Measurements from ENCODE around the gene SMIM28.
"Not testable (repeated sequence)": the region's sequence is repeated elsewhere in the genome, so short reads cannot be mapped to it uniquely, and the experiment has no call there.

Gene SMIM28

DNA sequence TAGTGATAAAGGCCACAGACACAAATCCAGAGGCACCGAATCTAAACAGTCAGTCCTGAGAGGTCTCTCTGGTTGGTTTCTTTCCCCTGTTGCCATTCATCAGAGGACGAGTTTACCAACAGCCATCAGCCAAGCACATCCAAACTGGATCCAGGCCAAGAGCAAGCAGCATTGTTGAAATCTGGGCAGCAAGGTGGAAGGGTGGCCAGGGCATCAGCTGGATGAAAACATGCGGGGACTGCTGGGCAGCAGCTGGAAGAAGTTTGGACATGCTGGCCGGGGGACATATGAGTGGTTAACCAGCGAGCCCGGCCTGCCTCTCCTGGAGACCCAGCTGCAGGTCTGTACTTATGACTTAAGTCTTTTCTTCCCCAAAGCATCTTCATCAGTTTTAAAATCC, at the start of gene SMIM28:
TSS of gene SMIM28 (plus strand) at position 62 of the 400 bp plus-strand sequence. CDS start at position 230, 168 bp downstream.
- no peak for DNase-seq

DNA sequence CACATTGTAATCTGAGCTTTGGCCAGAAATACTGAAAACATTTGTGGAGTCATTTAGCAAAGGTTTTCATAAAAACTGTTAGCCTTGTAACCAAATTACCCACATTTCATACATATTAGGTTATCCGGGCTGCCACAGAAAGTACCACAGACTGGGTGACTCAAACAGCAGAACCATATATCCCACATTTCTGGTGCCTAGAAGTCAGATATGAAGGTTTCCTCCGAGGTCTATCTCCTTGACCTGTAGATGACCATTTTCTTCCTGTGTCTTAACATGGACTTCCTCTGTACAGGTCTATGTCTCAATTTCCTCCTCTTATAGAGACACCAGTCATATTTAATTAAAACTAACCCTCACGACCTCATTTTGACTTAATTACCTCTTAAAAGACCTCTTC, 49.5 kb upstream of the SMIM28 start:
- DNase-seq = no peak

DNA sequence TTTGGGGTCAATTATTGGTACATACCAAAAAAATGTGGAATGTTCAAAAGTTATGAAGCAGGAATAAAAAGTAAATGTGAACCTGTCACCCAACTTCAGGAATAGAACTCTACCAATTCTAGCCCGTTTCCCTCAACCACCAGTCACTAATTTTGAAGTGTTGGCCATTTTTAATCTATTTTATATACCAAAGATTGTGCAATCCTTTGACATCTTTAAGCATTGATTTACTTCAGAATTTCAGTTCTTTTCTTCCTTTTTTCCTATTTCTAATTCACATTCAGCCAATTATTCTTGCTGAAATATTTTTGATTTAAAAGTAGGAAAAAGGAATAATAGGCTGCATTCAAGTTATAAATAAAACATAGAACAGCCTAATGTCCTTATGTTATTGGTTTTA, 46.9 kb upstream of the SMIM28 start:
- no peak for DNase-seq

DNA sequence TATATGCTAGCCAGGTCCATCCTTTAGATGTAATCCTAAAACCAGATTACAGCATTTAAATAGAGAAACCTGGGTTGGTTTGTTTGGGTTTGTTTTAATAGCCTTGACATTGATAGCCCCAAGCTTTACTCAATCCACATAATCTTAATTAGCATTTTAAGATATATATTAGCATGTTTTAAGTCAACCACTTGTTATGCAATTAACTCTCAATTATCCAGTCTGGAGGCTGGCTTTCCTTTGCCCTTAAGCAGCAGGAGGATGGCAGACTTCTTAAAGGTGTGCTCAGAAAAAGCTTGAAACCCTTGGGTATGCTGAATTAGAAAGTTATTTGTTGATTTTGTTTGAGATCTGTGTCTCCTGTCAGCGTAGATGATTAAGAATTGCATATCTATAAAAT, 46.3 kb upstream of the SMIM28 start:
- DNase-seq = no peak

DNA sequence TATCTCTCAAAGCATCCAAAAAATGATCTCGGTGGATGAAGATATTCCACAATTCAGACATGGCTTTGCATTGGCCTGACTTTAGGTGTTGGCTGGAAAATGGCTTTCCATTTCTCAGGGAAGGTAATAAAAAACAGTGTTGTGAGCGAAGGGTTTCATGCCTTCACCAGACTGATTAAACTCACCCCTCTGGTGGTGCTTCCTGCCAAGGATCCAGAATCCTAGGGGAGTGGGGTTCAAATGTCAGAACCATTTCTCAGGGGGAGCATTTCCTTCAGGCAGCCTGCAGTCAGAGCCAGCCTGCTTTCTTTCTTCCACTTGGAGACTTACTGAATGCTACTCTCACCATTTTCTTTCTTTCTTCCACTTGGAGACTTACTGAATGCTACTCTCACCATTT, 45.7 kb upstream of the SMIM28 start:
- no peak for DNase-seq

DNA sequence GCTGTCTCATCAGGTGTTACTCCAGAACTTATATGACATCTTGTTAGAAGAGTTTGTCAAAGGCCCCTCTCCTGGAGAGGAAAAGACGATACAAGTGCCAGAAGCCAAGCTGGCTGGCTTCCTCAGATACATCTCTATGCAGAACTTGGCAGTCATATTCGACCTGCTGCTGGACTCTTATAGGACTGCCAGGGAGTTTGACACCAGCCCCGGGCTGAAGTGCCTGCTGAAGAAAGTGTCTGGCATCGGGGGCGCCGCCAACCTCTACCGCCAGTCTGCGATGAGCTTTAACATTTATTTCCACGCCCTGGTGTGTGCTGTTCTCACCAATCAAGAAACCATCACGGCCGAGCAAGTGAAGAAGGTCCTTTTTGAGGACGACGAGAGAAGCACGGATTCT, 43.7 kb upstream of the SMIM28 start:
- no peak for DNase-seq

DNA sequence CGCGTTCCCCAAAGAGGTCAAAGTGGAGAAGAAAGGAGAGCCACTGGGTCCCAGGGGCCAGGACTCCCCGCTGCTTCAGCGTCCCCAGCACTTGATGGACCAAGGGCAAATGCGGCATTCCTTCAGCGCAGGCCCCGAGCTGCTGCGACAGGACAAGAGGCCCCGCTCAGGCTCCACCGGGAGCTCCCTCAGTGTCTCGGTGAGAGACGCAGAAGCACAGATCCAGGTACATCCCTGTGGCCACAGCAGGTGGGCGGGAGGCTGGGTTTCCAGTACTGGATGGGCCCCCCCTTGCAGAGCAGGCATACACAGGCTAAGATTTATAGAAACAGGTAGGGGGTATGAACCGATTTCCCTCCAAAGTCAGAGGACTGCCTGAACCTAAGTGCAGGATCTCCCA, 42.7 kb upstream of the SMIM28 start:
- no peak for DNase-seq

DNA sequence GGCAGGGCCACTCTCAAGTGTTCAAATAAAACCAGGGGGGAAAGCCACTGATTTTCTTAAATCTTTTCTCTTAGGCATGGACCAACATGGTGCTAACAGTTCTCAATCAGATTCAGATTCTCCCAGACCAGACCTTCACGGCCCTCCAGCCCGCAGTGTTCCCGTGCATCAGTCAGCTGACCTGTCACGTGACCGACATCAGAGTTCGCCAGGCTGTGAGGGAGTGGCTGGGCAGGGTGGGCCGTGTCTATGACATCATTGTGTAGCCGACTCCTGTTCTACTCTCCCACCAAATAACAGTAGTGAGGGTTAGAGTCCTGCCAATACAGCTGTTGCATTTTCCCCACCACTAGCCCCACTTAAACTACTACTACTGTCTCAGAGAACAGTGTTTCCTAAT, 41.5 kb upstream of the SMIM28 start:
- no peak for DNase-seq

DNA sequence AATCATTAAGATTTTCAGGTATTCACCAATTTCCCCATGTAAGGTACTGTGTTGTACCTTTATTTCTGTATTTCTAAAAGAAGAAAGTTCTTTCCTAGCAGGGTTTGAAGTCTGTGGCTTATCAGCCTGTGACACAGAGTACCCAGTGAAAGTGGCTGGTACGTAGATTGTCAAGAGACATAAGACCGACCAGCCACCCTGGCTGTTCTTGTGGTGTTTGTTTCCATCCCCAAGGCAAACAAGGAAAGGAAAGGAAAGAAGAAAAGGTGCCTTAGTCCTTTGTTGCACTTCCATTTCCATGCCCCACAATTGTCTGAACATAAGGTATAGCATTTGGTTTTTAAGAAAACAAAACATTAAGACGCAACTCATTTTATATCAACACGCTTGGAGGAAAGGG, 40.6 kb upstream of the SMIM28 start:
- DNase-seq = no peak

DNA sequence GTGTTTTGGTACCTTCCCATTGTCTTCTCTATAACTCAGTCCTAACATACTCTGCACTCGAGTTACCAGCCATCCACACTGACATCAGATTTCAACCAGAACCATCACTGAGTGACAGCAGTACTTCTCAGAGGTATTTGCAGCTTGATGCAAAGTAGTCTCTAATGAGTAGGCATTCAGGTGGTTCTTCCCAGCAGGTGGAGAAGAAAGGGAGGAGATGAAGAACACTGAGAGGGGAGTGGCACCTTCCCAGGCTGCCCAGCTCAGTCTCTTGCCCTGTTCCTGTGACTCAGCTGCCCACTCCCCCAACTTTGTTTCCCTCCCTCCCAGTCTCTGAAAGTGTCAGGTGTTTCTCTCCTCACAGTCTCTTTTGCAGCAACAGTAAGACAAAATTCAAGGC, 38.7 kb upstream of the SMIM28 start:
- no peak for DNase-seq

DNA sequence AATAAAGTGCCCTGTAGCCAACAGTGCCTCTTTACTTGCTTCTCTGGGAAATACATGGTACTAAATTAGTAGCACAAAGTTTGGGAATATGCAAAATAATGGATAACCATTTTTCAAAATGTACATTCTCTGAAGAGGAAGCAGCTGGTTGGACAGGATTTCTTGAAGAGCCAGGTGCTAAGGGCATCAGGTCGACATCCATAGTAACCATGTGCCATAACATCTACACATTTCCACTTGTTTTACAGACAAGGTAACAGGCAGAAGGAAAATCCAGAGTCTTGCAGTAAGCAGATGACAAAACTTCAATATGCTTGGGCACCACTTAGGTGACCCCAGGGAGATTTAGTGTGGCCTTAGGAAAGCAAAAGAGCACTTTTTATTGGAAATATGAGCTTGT, 36.5 kb upstream of the SMIM28 start:
- peak; percentile 60 for DNase-seq

DNA sequence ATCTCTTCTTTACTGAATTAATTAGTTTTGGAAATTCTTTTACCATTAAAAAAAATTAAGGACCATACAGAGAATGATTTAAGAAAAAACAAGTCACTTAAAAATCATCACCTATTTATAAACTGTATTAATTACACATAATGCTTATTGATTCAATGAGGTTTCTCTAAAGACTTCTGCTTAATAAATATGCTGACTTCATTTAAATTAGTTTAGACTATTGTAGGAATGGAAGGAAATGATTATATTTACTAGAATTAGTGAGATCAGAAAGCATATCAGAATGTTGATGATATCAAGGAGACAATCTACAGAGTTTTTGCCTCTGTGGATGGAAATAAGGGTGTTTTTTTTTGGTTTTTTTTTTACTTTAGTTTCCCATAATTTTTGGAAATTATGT, 34.6 kb upstream of the SMIM28 start:
- DNase-seq = no peak

DNA sequence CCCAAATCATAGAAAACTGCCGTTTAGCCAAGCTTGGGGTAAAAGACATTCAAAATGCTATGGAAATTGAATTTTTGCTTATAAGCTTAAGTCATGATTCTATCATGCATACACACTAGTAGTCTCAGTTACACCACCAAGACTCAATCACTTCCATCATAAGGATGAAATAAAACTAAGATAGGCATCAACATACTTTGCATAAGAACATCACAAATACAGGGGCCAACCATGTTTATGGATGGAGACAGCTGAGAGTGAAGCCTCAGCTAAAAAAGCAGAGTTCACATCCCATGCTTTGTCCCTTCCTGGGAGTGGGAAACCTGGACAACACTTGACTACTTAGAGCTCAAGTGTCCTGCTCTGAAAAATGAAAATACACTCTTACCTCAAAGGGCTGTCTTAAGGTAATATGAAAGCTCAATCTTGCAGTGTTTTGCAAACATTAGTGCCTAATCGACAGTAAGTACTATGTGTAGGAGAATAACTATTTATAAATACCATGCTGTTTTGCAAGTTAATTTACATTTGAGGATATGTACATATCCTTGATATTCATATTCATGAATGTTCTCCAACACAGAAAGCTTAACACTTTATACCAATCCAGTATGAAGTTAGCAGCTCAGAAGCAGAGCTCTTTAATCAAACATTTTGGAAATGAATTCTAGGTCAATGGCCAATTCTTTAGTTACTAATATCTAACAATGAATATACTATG, 32.0 kb upstream of the SMIM28 start:
- DNase-seq = no peak

DNA sequence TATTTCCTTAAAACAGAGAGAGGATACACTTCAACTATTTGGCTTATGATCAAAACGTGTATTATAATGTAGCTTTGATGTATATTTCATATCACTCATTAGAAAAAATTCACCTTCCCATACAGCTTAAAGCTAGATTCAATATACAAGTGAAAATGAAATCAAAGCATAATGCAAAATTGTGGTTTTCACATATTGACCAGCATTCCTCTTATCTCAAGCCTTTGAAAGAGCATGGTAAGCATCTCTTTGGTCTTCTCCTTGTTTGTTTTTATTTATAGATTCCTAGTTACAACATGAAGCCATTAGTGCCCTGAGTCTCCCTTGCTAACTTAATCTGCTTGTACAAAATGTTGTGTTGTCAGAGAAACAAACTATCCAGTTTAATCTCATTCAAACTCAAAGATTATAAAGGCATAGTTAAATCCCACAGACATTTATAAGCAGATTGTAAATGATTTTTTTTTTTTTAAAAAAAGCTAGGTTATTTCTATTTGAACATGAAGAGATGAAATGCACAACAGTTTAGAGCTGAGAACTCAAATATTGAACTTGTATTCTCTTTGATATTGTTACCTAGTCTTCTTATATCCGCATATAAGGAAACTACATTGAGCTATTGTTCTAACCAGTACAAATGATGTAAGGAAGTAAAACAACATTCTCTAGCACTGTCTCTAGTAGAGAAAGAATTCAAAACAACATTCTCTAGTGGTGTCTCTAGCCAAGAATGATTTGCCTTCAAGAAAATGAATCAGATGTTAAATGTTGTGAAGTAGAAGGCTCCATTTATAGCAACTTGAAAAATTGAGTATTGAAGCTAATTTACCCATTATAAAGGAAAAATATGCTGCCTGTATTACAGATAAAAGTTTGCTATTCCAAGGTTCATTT, 31.2 kb upstream of the SMIM28 start:
- no peak for DNase-seq

DNA sequence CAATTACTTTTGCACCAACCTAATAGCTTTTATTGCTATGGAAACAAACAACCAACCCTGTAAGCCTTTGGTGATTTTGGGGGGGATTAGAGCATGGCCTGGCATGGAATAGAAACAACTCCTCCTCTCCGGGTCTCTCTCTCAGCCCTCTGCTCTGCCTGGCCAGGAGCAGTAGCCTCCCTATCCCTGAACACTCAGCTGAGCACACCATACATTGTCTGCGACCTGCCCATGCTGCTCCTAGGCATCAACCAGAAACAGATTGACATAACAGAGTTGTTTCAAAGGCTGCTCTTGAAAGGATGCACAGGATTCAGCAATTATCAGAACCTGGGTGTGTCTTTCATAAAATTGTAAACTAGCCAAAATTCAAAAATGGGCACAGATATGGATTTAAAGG, 29.8 kb upstream of the SMIM28 start:
- DNase-seq = no peak

DNA sequence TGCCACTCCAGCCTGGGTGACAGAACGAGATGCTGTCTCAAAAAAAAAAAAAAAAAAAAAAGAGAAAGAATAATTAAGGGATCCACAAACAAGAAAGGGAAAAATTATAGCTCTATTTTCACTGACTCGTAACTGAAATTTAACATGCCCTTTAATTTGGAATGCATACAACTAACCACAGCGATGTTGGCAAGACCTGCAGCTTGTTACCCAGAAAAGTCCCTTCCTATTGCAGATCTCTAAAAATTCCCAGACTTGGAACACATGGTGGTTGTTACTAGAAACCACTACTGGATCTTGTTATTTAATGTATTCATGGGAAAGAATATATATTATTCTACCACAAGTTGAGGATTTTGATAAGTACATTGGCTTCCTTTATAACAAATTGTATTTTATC, 27.8 kb upstream of the SMIM28 start:
- DNase-seq = no peak

DNA sequence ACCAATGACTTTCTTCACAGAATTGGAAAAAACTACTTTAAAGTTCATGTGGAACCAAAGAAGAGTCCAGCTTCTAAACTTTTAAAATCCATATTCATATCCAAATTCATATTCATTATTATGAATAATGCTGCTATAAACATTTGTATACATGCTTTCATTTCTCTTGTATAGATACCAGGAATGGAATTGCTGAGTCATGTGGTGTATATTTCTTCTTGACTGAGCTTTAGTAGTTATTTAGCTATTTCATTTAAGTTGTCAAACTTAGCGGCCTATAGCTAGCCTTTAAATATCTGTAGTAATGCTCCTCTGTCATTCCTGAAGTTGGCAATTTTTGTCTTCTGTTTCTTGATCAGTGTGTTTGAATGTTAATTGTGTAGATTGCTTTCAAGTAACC, 19.8 kb upstream of the SMIM28 start:
- no peak for DNase-seq

DNA sequence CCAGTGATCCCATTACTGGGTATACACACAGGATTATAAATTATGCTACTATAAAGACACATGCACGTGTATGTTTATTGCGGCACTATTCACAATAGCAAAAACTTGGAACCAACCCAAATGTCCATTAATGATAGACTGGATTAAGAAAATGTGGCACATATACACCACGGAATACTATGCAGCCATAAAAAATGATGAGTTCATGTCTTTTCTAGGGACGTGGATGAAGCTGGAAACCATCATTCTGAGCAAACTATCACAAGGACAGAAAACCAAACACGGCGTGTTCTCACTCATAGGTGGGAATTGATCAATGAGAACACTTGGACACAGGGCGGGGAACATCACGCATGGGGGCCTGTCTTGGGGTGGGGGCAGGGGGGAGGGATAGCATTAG, 9.0 kb upstream of the SMIM28 start:
- not testable (repeated sequence) for DNase-seq

DNA sequence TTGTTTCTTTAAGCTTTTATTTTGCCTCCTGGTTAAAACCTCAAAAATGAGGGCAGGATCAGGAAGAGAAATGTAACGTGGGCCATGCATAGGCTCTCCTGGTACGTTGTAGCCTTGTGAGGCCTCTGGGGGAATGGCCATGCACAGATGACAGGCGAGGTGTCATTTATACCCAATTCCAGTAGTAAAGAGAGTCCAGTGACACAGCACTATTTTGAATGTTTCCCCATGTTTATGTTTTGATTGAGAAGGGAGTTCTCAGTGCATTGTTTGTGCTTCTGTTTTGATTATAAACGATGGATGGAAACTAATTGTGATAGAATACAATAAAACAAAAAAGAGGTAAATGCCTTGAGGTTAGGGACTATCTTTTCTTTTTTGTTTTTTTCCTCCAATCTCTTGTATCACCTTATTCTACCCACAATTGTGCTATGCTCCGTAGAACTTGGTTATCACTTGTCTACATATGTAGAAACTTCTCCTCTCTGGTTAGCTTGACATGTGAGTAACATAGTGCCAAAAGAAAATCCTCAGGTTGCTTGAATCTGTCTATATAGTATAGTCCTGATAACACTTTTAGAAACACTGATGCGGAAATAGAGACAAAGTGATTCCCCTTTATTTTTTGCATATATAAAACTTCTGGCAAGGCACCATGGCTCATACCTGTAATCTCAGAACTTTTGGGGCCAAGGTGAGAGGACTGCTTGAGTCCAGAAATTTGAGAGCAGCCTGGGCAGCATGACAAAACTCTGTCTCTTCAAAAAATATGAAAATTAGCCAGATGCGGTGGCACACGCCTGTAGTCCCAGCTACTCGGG, 6.9 kb upstream of the SMIM28 start:
- DNase-seq = no peak

DNA sequence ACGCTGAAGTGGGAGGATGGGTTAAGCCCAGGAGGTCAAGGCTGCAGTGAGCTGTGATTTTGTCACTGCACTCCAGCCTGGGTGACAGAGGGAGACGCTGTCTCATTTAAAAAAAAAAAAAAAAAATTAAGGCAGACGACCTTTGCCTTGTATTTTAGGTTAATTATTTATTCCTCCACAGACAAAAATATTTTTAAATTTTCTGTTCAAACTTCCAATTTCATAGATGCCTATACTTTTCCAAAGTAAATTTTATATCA, 6.3 kb upstream of the SMIM28 start:
- no peak for DNase-seq

DNA sequence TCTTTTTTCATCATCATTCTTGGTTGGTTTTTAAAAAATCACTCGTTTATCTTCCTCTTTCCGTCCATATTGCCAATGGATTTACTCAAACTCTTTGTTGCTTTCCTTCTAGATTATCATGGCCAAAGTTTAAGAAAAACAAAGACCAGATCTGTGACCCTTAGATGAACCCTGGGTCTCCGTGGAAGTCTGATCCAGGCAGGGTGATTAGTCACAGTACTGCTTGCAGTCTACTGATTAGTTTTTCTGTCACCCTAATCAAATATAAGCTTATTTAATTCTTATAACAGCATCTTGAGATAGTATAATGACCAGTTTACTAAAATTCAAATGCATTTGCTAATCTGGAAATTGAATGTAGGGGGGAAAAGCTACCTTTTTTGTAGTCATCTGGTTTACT, 6.0 kb upstream of the SMIM28 start:
- DNase-seq = no peak

DNA sequence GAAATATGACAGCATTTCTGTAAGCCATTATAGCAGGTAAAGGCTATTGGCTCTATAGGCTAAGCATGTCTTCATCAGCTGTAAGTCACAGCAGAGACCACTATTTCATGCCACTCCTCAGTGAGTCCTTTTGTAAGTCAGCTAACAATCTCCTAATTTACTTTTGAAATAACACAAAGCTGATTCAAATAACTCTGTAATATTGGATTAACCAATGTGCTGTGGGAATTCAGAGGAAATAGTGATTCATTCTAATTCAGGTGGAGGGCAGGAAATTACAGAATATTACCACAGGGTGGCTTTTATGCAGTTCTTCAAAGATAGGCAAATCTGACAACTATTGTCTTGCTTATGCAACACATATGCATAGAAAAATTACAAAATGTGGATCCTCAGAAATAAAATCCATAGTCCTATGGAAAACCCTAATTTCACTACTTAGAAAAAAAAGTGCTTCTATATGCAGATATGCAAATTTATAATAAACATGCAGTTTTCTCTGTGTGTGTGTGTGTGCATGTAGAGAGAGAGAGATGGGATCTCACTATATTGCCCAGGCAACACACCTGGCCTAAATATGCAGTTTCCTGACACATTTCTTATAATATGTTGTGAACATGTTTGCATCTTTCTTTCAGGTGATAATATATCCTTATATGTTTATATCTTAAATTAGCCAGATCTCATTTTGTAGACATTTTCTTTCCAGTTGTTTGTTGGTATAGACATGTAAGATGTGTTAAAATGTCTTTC, 4.8 kb upstream of the SMIM28 start:
- DNase-seq = peak; percentile 12

DNA sequence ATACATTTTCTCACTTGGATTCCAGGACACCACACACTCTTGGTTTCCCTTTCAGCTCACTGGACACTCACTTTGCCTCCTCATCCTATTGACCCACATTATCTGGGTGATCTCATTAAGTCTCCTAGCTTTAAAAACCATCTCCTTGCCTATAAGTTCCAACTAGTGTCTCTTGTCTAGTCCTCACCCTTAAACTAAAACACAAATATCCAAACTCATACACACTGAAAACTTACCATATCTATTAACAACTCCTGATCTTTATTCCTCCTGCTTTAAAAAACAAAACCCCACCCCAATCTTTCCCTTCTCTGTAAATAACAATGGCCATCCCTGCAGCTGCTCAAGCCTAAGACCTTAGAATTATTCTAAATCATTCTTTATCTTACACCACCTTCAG, 3.5 kb upstream of the SMIM28 start:
- no peak for DNase-seq

Measured in DMS53 (cell line).